ENCODE measurements around the gene CCDC38.

DNA sequence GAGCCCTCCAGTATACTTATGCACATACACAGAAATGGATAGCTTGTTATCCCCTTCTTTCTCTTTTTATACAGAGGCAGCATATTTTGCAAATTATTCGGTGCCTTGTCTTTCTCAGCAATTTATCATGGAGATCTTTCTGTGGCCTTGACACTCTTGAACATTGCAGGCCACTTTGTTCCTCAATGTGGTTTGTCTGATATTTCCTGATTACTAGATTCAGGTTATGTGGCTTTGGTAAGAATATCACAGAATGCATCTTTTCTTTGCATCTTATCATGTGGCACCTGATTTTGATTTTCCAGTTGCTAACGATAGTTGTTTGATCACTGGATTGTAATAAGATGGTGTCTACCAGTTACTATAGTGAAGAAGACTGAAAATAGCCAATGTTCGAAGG lies 90.8 kb downstream of the CCDC38 start:
- no peak for TF ChIP-seq EZH2 (IDR thresholded peaks at IDR 0.05; ENCODE audit: borderline replicate concordance, low read length)
- TF ChIP-seq, protein P1, sequence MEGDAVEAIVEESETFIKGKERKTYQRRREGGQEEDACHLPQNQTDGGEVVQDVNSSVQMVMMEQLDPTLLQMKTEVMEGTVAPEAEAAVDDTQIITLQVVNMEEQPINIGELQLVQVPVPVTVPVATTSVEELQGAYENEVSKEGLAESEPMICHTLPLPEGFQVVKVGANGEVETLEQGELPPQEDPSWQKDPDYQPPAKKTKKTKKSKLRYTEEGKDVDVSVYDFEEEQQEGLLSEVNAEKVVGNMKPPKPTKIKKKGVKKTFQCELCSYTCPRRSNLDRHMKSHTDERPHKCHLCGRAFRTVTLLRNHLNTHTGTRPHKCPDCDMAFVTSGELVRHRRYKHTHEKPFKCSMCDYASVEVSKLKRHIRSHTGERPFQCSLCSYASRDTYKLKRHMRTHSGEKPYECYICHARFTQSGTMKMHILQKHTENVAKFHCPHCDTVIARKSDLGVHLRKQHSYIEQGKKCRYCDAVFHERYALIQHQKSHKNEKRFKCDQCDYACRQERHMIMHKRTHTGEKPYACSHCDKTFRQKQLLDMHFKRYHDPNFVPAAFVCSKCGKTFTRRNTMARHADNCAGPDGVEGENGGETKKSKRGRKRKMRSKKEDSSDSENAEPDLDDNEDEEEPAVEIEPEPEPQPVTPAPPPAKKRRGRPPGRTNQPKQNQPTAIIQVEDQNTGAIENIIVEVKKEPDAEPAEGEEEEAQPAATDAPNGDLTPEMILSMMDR (IDR thresholded peaks at IDR 0.05; ENCODE audit: low read length): no peak
